COLO668 (cell line): ENCODE data around the gene GALNT9.

Experiments
- DNase-seq: peaks from one replicate; lab custom pipeline; 2025; ENCODE audit not compliant: unreplicated experiment; lab: John Stamatoyannopoulos, UW

The GALNT9 gene

GRCh38 chr12:132344601-132345000 lies 15.2 kb upstream of the GALNT9 start:
- DNase-seq: no peak

GRCh38 chr12:132344181-132344580 lies 14.8 kb upstream of the GALNT9 start:
- no peak for DNase-seq

DNA sequence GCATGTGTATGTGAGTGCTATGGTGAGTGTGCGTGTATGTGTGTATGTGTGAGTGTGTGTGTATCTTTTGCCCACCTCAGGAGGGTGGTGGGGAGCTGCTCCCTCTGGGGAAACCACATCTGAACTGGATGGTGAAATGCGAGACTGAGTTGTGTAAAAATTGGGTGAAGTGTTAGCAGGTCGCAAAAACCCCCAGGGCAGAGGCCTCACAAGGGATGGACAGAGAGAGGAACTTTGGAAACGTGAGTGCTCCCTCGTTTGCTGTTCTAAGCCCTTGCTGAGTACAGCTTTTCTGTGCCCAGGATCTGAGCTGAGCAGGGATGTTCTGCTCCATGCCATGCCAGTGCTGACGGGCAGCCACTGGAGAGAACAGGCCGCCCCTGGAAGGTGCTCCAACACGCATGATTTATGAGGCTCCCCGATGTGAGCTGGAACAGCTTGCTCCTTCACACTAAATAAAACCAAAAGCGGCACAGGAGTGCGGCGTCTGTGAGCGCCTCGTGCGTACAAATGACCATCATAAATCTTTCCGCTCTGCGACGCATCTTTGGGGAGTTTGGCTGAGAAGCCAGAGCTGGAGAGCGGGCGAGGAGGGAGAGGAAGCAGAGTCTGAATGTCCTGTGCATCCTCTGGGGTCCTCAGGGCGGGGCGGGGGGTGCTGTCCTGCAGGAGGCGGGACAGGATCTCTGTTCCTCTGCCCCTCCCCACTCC lies 14.1 kb upstream of the GALNT9 start:
- no peak for DNase-seq

DNA sequence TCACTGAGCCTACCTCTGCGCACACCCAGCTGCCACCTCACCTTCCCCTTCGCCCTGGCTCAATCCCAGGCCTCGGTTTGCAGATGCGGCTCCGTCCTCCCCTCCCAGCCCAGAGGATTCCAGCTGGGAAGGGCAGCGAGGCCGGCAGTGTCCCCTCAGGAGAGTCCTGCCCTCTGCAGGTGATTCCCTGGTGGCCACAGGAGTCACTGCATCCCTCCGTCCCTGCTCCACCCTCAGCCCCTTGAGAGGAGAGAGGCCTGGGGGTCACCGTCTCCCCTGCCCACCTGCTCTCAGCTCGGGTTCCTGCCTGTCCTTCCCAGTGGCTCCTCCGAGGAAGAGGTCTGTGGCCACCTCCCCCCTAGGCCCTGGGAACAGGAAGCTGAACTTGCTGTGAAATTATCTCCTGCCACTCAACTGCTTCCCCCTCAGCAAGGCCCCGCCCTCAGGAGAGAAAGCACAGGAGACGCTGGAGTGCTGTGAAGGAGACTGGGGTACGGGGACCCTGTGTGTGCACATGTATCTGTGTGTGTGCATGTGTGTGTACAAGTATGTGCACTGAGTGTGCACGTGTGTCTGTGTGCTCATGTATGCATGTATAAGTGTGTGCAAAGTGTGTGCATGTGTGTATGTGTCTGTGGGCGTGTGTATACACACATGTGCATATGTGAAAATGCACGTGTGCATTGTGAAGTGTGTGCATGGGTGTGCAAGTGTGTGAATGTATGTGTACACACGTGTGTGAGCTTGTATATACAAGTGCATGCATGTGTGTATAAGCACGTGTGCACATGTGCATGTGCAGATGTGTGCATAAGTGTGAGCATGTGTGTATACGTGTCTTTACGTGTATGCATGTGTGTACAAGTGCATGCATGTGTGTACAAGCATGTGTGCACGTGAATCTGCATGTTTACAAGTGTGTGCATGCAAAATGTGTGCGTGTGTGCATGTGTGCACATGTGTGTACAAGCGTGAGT lies 13.2 kb upstream of the GALNT9 start:
- DNase-seq: no peak

DNA sequence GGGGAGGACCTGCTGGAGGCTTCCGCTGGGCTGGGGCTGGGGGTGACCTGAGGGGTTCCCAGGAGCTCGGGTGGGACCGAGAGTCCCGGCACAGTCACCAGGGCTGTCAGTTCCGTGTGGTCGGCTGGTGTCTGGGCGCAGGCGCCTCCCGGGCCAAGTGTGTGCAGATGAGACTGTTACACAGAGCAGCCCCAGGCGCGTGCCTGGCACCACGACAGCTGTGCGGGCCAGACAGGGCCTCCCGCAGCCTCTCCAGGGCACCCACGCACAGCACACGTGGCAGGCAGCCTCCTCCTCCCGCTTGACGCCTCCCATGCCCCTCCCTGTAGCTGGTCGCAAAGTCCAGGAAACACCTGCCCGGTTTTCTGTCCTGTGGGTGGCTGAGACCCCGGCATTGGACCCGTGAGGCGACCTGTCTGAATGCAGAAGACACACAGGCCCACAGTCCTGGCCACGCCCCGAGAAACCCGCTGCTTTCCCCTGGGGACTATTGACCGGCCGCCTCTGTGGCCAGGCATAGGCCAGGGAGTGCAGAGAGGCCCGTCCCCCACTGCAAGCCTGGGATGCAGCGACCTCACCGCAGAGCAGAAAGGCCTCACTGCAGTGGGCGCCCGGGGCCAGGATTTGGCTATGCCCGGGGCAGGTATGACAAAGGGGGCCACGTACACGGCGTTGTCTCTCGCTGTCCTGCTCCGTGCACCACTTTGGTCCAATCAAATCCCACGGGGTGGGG lies 12.1 kb upstream of the GALNT9 start:
- no peak for DNase-seq

DNA sequence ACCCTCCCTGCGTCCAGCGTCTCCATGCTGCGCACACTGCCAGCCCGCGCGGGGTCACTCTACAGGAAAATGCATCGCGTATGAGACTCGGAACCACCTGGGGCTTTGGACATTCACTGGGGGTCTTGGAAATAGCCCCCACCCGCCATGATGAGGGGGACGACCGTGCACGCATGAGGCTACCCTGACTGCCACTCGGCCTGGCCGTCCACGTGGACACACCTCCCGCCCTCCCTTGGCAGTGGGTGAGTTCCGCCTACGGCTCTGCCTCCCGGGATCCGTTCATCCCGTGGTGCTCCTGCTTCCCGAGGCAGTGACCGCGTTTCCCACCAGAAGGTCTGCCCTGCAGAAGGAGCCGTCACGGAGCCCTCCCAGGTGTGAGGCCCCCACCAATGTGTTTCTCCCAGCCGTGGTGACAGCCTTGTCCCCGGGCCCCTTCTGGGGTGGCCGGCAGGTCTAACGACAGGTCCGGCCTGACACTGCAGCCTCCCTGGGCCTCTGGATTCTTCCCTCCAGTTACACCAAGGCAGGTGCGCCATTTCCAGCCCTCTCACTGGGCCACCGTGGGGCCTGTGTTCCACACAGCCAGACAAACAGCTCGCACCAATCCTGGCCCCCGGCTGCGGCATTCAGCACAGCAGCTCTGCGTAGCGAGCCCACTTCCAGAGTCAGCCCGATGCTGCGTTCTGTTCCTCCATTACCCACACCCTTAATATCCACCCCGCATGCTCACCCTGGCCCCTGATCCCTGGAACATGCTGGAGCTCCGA lies 11.1 kb upstream of the GALNT9 start:
- DNase-seq: no peak

- DNase-seq: no peak
These were observed 10.5 kb upstream of the GALNT9 start for GRCh38 chr12:132339856-132340255.

DNA sequence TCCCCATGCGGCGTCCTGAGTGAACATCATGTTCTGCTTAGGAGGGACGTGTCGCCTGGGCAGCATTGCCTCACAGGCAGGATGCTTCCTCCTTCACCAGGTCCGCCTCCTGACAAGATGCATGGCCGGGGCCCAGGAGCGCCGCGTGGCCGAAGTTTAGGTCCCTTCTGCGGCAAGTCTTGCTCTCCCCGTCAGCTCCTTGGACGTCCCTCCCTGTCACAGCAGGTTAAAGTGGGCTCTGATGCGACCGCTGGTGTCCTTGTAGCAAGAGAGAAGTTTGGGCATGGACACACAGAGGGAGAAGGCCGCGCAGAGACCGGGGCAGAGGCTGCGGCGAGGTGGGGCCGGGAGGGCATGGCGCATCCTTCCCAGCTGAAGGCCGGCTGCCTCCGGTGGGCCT lies 9.4 kb upstream of the GALNT9 start:
- no peak for DNase-seq

DNA sequence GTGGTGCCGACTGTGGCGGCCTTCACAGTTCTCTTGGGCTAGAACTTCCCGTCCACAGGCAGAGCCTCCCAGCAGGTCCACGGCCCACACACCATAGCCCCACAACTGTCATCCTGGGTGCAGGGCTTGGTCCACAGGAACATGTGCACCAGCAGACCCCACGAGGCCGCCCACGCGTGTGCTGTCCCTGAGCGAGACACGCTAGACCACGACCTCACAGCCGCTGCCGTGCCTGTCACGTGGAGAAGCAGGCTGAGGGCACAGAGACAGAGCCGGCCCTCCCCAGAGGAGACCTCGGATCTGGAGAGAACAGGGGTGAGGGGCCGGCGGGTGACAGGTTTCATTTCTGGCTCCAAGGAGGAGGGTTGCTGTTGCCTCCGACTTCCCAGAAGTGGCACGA lies 8.9 kb upstream of the GALNT9 start:
- no peak for DNase-seq

- no peak for DNase-seq
These were observed 8.2 kb upstream of the GALNT9 start for GRCh38 chr12:132337557-132337956.

- no peak for DNase-seq
These were observed 7.3 kb upstream of the GALNT9 start for GRCh38 chr12:132336451-132337413.

DNA sequence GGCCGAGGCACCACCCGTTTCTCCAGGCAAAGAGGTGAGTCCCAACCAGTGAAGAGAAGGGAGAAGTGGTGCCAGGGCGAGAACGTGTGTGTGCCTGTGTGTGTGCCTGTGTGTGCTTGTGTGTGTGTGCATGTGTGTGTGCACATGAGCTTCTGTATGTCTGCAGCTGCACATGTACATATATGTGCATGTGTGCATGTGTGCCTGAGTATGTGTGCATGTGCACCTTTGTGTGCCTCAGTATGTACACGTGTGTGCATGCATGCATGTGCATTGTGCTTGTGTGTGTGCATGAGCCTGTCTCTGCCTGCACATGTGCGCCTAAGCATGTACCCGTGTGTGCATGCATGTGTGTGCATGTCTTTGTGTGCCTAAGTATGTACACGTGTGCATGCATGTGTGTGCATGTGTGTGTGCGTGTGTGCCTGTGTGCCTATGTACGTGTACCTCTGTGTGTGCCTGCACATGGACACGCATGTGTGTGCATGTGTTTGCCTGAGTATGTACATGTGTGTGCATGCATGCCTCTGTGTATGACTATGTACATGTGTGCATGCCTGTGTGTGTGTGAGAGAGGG lies 5.9 kb upstream of the GALNT9 start:
- no peak for DNase-seq

DNA sequence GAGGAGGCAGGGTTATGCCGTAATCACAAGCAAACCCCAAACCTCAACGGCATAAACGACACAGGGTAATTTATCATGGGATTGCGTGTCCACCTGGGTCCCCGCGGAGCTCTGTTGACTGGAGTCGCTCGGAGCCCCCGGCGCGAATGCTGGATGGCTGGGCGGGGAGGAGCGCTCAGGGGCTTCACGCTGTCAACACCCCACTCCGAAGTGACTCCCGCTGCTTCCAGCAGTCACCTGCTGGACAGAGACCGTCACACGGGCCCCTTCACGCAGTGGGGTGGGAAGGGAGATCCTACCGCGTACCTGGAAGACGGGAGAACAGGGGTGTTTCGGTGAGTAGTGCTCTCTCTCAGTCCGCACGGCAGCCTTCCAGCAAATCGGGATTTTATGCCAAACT lies 4.4 kb upstream of the GALNT9 start:
- DNase-seq: no peak

GRCh38 chr12:132333273-132333672 lies 3.9 kb upstream of the GALNT9 start:
- DNase-seq: no peak

- DNase-seq: no peak
These were observed 1.1 kb upstream of the GALNT9 start for GRCh38 chr12:132330549-132330881.

GRCh38 chr12:132329720-132330548 lies 545 bp upstream of the GALNT9 start:
- no peak for DNase-seq

DNA sequence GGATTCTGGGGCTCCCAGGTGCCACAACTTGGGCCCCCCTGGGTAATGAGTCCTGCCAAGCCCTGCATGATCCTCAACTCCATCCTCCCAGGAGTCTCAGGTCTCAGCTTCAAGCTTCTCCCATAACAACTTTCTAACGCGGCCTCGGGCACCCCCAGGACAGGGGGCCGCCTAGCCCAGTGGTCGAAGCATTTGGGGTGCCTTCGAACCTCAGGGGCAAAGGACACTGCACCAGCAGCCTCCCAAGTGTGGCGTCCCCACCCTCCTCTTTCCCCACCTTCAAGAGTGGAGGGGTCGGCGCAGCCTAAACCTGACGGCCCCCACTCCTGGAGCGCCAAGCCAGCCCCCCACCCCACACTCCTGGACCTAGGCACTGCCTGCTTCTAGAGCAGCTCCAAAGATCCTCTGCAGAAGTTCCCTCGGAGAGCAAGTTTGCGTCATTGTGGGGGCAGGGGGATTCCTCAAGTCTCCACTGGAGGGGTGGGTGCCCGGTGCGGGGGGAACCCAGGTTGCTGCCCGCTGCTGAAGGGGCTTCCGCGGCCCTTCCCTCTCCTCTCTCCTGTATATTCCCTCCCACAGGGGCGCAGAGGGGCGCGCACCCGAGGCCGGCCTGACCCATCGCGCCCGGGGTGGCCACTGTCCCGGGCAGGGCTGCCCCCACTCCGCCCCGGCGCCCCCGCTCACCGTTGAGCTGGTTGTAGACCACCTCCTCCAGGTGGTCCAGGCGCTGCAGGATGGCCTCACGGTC lies 933 bp downstream of the GALNT9 start:
- no peak for DNase-seq
